Activated CD4-positive, alpha-beta memory T cell treated with anti-CD3 and anti-CD28 coated beads, Interleukin-2, amount 10 ng/mL, durations not matched to agents 7 days and 5 days (primary cell): Measurements from ENCODE around the gene COG5. TPM values are rescaled to one million over a fixed set of nuclear protein-coding genes. Genes with fewer than 3 reads are reported as not detected.
"Not testable (repeated sequence)": the region's sequence is repeated elsewhere in the genome, so short reads cannot be mapped to it uniquely, and the experiment has no call there.

Source experiments
- CTCF ChIA-PET: fragments of 350-600 bp; sonication (Branson Sonifier 250); formaldehyde crosslinking; loops from one replicate; lab custom pipeline; 2021; ENCODE audit warnings: antibody characterized with exemption, inconsistent platforms; lab: Charles Lee
- POLR2A ChIA-PET: fragments of 350-600 bp; sonication (Branson Sonifier 250); formaldehyde crosslinking; loops from one replicate; lab custom pipeline; 2021; ENCODE audit warnings: antibody characterized with exemption; lab: Charles Lee
- DNase-seq: peaks from one replicate; pipeline ENCODE4 v3.0.0-alpha.2; 2020
- H3K27ac Mint-ChIP-seq: one replicate; pipeline ENCODE4 v1.8.0; 2021; ENCODE audit warnings: mild to moderate bottlenecking, mixed read lengths
- H3K27me3 Mint-ChIP-seq: one replicate; pipeline ENCODE4 v1.8.0; 2021; ENCODE audit warnings: mixed read lengths
- H3K36me3 Mint-ChIP-seq: one replicate; pipeline ENCODE4 v1.8.0; 2021; ENCODE audit warnings: low read depth, mixed read lengths
- H3K4me1 Mint-ChIP-seq: one replicate; pipeline ENCODE4 v1.8.0; 2021; ENCODE audit warnings: mixed read lengths
- H3K4me3 Mint-ChIP-seq: one replicate; pipeline ENCODE4 v1.8.0; 2021; ENCODE audit warnings: mild to moderate bottlenecking, mixed read lengths
- H3K9me3 Mint-ChIP-seq: one replicate; pipeline ENCODE4 v1.8.0; 2021; ENCODE audit warnings: mixed read lengths
- total RNA-seq, 2 experiments: library from RNA; stranded (reverse); gene quantifications; one replicate each; pipeline ENCODE4 v1.2.3, GENCODE V29; 2021

The COG5 gene
- total RNA-seq, 2 experiments from 2014 or later, result 40.1 to 45.3 TPM

- no peaks in the 10 kb centered on the region for H3K27me3 Mint-ChIP-seq
- no peak overlapping the region for H3K27ac Mint-ChIP-seq
Measured at GRCh38 chr7:107570298-107570697, 6.6 kb upstream of the COG5 start.

GRCh38 chr7:107564553-107565298, 1.0 kb upstream of the COG5 start:
- CTCF ChIA-PET, result interaction anchor here (0.6 to 2.5 kb wide), 7 partner anchors 12 to 311 kb away, joined by 3 to 15 read pairs (median 3); partner anchors contain the start of genes BCAP29 and SLC26A4
- Mint-ChIP-seq H3K4me1 (peaks cover 48% of the 10 kb centered on the region), H3K9me3 (no peaks in the 10 kb centered on the region), H3K36me3 (peaks cover 19% of the 10 kb centered on the region), H3K4me3 (peak overlapping the region; percentile 74), H3K27me3 (no peaks in the 10 kb centered on the region), H3K27ac (peak overlapping the region; percentile 92)
- DNase-seq, result no peak
- POLR2A ChIA-PET, result interaction anchor here (0.6 to 3.0 kb wide), 12 partner anchors 7 to 396 kb away, joined by 3 to 32 read pairs (median 8); partner anchors contain the start of genes BCAP29, CBLL1, DLD and HBP1

More at GRCh38 chr7:107570298-107570697, 6.6 kb upstream of the COG5 start:
- Mint-ChIP-seq H3K36me3 (peaks cover 34% of the 10 kb centered on the region), H3K4me1 (peaks cover 4% of the 10 kb centered on the region), H3K9me3 (no peaks in the 10 kb centered on the region), H3K4me3 (no peak overlapping the region)
- ChIA-PET CTCF (interaction anchor here (1.3 kb wide), 1 partner anchor 10 kb away, joined by 3 read pairs; the partner anchor contains the start of gene BCAP29), POLR2A (interaction anchor here (1.0 to 1.7 kb wide), 2 partner anchors 9 to 305 kb away, joined by 3 to 5 read pairs; no protein-coding TSS in a partner anchor)
- DNase-seq, result no peak

- Mint-ChIP-seq H3K27me3 (no peaks in the 10 kb centered on the region), H3K36me3 (peaks cover 14% of the 10 kb centered on the region), H3K27ac (peak overlapping the region; percentile 92), H3K4me3 (peak overlapping the region; percentile 74), H3K9me3 (no peaks in the 10 kb centered on the region), H3K4me1 (peaks cover 56% of the 10 kb centered on the region)
- ChIA-PET CTCF (interaction anchor here (1.2 to 2.5 kb wide), 6 partner anchors 16 to 313 kb away, joined by 3 to 15 read pairs (median 6); partner anchors contain the start of genes BCAP29, CBLL1 and SLC26A4), POLR2A (interaction anchor here (0.7 to 3.0 kb wide), 14 partner anchors 9 to 394 kb away, joined by 3 to 32 read pairs (median 5); partner anchors contain the start of genes BCAP29, CBLL1, DLD and HBP1)
- no peak for DNase-seq
Measured at GRCh38 chr7:107563081-107563774, 492 bp downstream of the COG5 start.

GRCh38 chr7:107560898-107561516, 2.7 kb downstream of the COG5 start:
- Mint-ChIP-seq H3K27me3 (no peaks in the 10 kb centered on the region), H3K4me3 (peak overlapping the region; percentile 76), H3K27ac (peak overlapping the region; percentile 85), H3K9me3 (no peaks in the 10 kb centered on the region), H3K36me3 (peaks cover 29% of the 10 kb centered on the region), H3K4me1 (peaks cover 60% of the 10 kb centered on the region)
- peak; percentile 32 for DNase-seq
- ChIA-PET POLR2A (interaction anchor here (1.0 to 1.7 kb wide), 2 partner anchors 99 to 182 kb away, joined by 3 to 6 read pairs; no protein-coding TSS in a partner anchor), CTCF (interaction anchor here (0.7 kb wide), 1 partner anchor 253 kb away, joined by 3 read pairs; no protein-coding TSS in a partner anchor)

GRCh38 chr7:107559864-107560263, 3.9 kb downstream of the COG5 start:
- Mint-ChIP-seq H3K4me3 (peak overlapping the region; percentile 76), H3K9me3 (no peaks in the 10 kb centered on the region), H3K27me3 (no peaks in the 10 kb centered on the region), H3K36me3 (peaks cover 36% of the 10 kb centered on the region), H3K4me1 (peaks cover 58% of the 10 kb centered on the region), H3K27ac (no peak overlapping the region)
- DNase-seq, result no peak
- ChIA-PET POLR2A (interaction anchor here (1.2 to 1.7 kb wide), 2 partner anchors 100 to 331 kb away, joined by 3 to 6 read pairs; partner anchors contain the start of gene DLD), CTCF (no interaction called here)

GRCh38 chr7:107555893-107556292, 7.8 kb downstream of the COG5 start:
- ChIA-PET CTCF (no interaction called here), POLR2A (no interaction called here)
- no peak for DNase-seq
- no peak overlapping the region for H3K4me3 Mint-ChIP-seq
- H3K4me1 Mint-ChIP-seq, result peaks cover 42% of the 10 kb centered on the region
- no peaks in the 10 kb centered on the region for H3K27me3 Mint-ChIP-seq
- H3K9me3 Mint-ChIP-seq, result no peaks in the 10 kb centered on the region
- peaks cover 64% of the 10 kb centered on the region for H3K36me3 Mint-ChIP-seq
- H3K27ac Mint-ChIP-seq, result no peak overlapping the region

- Mint-ChIP-seq H3K4me3 (no peak overlapping the region), H3K36me3 (peaks cover 72% of the 10 kb centered on the region), H3K9me3 (no peaks in the 10 kb centered on the region), H3K4me1 (peaks cover 24% of the 10 kb centered on the region), H3K27me3 (no peaks in the 10 kb centered on the region), H3K27ac (no peak overlapping the region)
- DNase-seq, result no peak
- CTCF ChIA-PET, result no interaction called here
- POLR2A ChIA-PET, result no interaction called here
Measured at GRCh38 chr7:107551936-107552335, 11.8 kb downstream of the COG5 start.

- Mint-ChIP-seq H3K36me3 (peaks cover 61% of the 10 kb centered on the region), H3K27me3 (no peaks in the 10 kb centered on the region), H3K27ac (no peak overlapping the region), H3K9me3 (peaks cover 18% of the 10 kb centered on the region), H3K4me1 (no peaks in the 10 kb centered on the region), H3K4me3 (no peak overlapping the region)
- no peak for DNase-seq
- ChIA-PET POLR2A (no interaction called here), CTCF (no interaction called here)
Measured at GRCh38 chr7:107544848-107545591, 18.7 kb downstream of the COG5 start.

- Mint-ChIP-seq H3K9me3 (peaks cover 18% of the 10 kb centered on the region), H3K4me1 (no peaks in the 10 kb centered on the region), H3K27ac (no peak overlapping the region), H3K4me3 (no peak overlapping the region), H3K27me3 (no peaks in the 10 kb centered on the region), H3K36me3 (peaks cover 64% of the 10 kb centered on the region)
- CTCF ChIA-PET, result no interaction called here
- DNase-seq, result no peak
- POLR2A ChIA-PET, result no interaction called here
Measured at GRCh38 chr7:107543338-107543993, 20.3 kb downstream of the COG5 start.

GRCh38 chr7:107538001-107538400, 25.7 kb downstream of the COG5 start:
- H3K27me3 Mint-ChIP-seq, result no peaks in the 10 kb centered on the region
- H3K27ac Mint-ChIP-seq, result no peak overlapping the region
- CTCF ChIA-PET, result no interaction called here
- H3K4me1 Mint-ChIP-seq, result peaks cover 2% of the 10 kb centered on the region
- H3K9me3 Mint-ChIP-seq, result peaks cover 12% of the 10 kb centered on the region
- POLR2A ChIA-PET, result no interaction called here
- no peak overlapping the region for H3K4me3 Mint-ChIP-seq
- DNase-seq, result no peak
- peaks cover 62% of the 10 kb centered on the region for H3K36me3 Mint-ChIP-seq

GRCh38 chr7:107537228-107537627, 26.5 kb downstream of the COG5 start:
- H3K27ac Mint-ChIP-seq, CTCF ChIA-PET, POLR2A ChIA-PET, H3K27me3 Mint-ChIP-seq, H3K4me1 Mint-ChIP-seq, DNase-seq, H3K4me3 Mint-ChIP-seq: not testable (repeated sequence)
- peaks cover 58% of the 10 kb centered on the region for H3K36me3 Mint-ChIP-seq
- H3K9me3 Mint-ChIP-seq, result peaks cover 12% of the 10 kb centered on the region
